ENCODE data around the gene GRXCR2.
"Not testable (repeated sequence)": the region's sequence is repeated elsewhere in the genome, so short reads cannot be mapped to it uniquely, and the experiment has no call there.

Gene GRXCR2

GRCh38 chr5:145841299-145841698 is 31.5 kb downstream of the GRXCR2 start:
- Histone ChIP-seq H4K91ac (ENCODE audit: low read depth, low read length) (no peak overlapping the region), H3K18ac (ENCODE audit: low read length) (no peak overlapping the region), H3K4me1 (ENCODE audit: control insufficient read depth in 1 of 2, insufficient read depth in 2 of 2, low read length in 2 of 2) (no peaks in the 10 kb centered on the region), H3K79me2 (ENCODE audit: control insufficient read depth, insufficient read depth, low read length, poor library complexity) (no peaks in the 10 kb centered on the region), H3K27ac (ENCODE audit: low read depth, low read length) (no peak overlapping the region), H3K14ac (ENCODE audit: low read length) (no peak overlapping the region), H2BK12ac (ENCODE audit: low read length) (no peak overlapping the region), H2AK5ac (ENCODE audit: low read length) (no peak overlapping the region), H4K12ac (ENCODE audit: low read depth, low read length) (no peak overlapping the region), H3K27me3 (ENCODE audit: insufficient read depth, low read length) (no peaks in the 10 kb centered on the region), H2AFZ (ENCODE audit: insufficient read depth, low read length, poor library complexity) (no peak overlapping the region), H2BK5ac (ENCODE audit: low read depth, low read length, poor library complexity) (no peak overlapping the region), H3K4ac (ENCODE audit: low read depth, low read length) (no peak overlapping the region), H3K9ac (ENCODE audit: low read length) (no peak overlapping the region), H2BK120ac (ENCODE audit: insufficient read depth, low read length, poor library complexity) (no peak overlapping the region), H3K79me1 (ENCODE audit: low read length) (no peaks in the 10 kb centered on the region), H3K36me3 (ENCODE audit: control insufficient read depth in 1 of 2, insufficient read depth in 2 of 2, low read length in 2 of 2) (no peaks in the 10 kb centered on the region), H3K4me3 (ENCODE audit: low read depth, low read length) (no peak overlapping the region), H3K23ac (ENCODE audit: low read length) (no peak overlapping the region), H3K4me2 (ENCODE audit: low read length) (no peak overlapping the region), H3K9me3 (ENCODE audit: insufficient read depth, low read depth, low read length) (no peaks in the 10 kb centered on the region), H4K8ac (ENCODE audit: low read depth, low read length) (no peak overlapping the region)
- no peak for DNase-seq

- Histone ChIP-seq H3K4me2 (ENCODE audit: low read length) (no peak overlapping the region), H3K9me3 (ENCODE audit: insufficient read depth, low read depth, low read length) (no peaks in the 10 kb centered on the region), H3K27me3 (ENCODE audit: insufficient read depth, low read length) (no peaks in the 10 kb centered on the region), H3K79me1 (ENCODE audit: low read length) (no peaks in the 10 kb centered on the region), H2AFZ (ENCODE audit: insufficient read depth, low read length, poor library complexity) (no peak overlapping the region), H3K79me2 (ENCODE audit: control insufficient read depth, insufficient read depth, low read length, poor library complexity) (peaks cover 3% of the 10 kb centered on the region), H3K4ac (ENCODE audit: low read depth, low read length) (no peak overlapping the region), H2BK5ac (ENCODE audit: low read depth, low read length, poor library complexity) (no peak overlapping the region), H3K36me3 (ENCODE audit: control insufficient read depth in 1 of 2, insufficient read depth in 2 of 2, low read length in 2 of 2) (no peaks in the 10 kb centered on the region), H3K9ac (ENCODE audit: low read length) (no peak overlapping the region), H3K14ac (ENCODE audit: low read length) (no peak overlapping the region), H2BK12ac (ENCODE audit: low read length) (no peak overlapping the region), H2BK120ac (ENCODE audit: insufficient read depth, low read length, poor library complexity) (no peak overlapping the region), H3K18ac (ENCODE audit: low read length) (no peak overlapping the region), H3K27ac (ENCODE audit: low read depth, low read length) (no peak overlapping the region), H3K23ac (ENCODE audit: low read length) (no peak overlapping the region), H4K12ac (ENCODE audit: low read depth, low read length) (no peak overlapping the region), H3K4me3 (ENCODE audit: low read depth, low read length) (no peak overlapping the region), H4K8ac (ENCODE audit: low read depth, low read length) (no peak overlapping the region), H4K91ac (ENCODE audit: low read depth, low read length) (no peak overlapping the region), H3K4me1 (ENCODE audit: control insufficient read depth in 1 of 2, insufficient read depth in 2 of 2, low read length in 2 of 2) (peaks cover 4 to 5% of the 10 kb centered on the region in 2 experiments), H2AK5ac (ENCODE audit: low read length) (no peak overlapping the region)
- DNase-seq = peak in 1 of 2 donors; percentile 19
- WGBS (ENCODE audit: extremely low coverage, insufficient coverage, insufficient read length) = no CpG with 5 or more reads among the region's 3 CpGs
Measured at GRCh38 chr5:145840458-145841132, 32.2 kb downstream of the GRXCR2 start.

GRCh38 chr5:145838276-145838675 is 34.5 kb downstream of the GRXCR2 start:
- Histone ChIP-seq H3K4me3 (ENCODE audit: low read depth, low read length) (no peak overlapping the region), H4K91ac (ENCODE audit: low read depth, low read length) (no peak overlapping the region), H2BK5ac (ENCODE audit: low read depth, low read length, poor library complexity) (no peak overlapping the region), H3K4me2 (ENCODE audit: low read length) (no peak overlapping the region), H3K4me1 (ENCODE audit: control insufficient read depth in 1 of 2, insufficient read depth in 2 of 2, low read length in 2 of 2) (peaks cover 5 to 7% of the 10 kb centered on the region in 2 experiments), H3K27me3 (ENCODE audit: insufficient read depth, low read length) (no peaks in the 10 kb centered on the region), H4K12ac (ENCODE audit: low read depth, low read length) (no peak overlapping the region), H2AFZ (ENCODE audit: insufficient read depth, low read length, poor library complexity) (no peak overlapping the region), H4K8ac (ENCODE audit: low read depth, low read length) (no peak overlapping the region), H3K79me2 (ENCODE audit: control insufficient read depth, insufficient read depth, low read length, poor library complexity) (peaks cover 4% of the 10 kb centered on the region), H2AK5ac (ENCODE audit: low read length) (no peak overlapping the region), H3K14ac (ENCODE audit: low read length) (no peak overlapping the region), H3K9ac (ENCODE audit: low read length) (no peak overlapping the region), H3K23ac (ENCODE audit: low read length) (no peak overlapping the region), H3K4ac (ENCODE audit: low read depth, low read length) (no peak overlapping the region), H2BK12ac (ENCODE audit: low read length) (no peak overlapping the region), H2BK120ac (ENCODE audit: insufficient read depth, low read length, poor library complexity) (no peak overlapping the region), H3K79me1 (ENCODE audit: low read length) (peaks cover 2% of the 10 kb centered on the region), H3K36me3 (ENCODE audit: control insufficient read depth in 1 of 2, insufficient read depth in 2 of 2, low read length in 2 of 2) (no peaks in the 10 kb centered on the region), H3K27ac (ENCODE audit: low read depth, low read length) (no peak overlapping the region), H3K9me3 (ENCODE audit: insufficient read depth, low read depth, low read length) (no peaks in the 10 kb centered on the region), H3K18ac (ENCODE audit: low read length) (no peak overlapping the region)
- WGBS (ENCODE audit: extremely low coverage, insufficient coverage, insufficient read length) = no CpG with 5 or more reads among the region's 6 CpGs
- no peak for DNase-seq

GRCh38 chr5:145836241-145836640 is 36.6 kb downstream of the GRXCR2 start:
- H4K8ac ChIP-seq (ENCODE audit: low read depth, low read length); H3K9me3 ChIP-seq (ENCODE audit: insufficient read depth, low read depth, low read length); H3K4me3 ChIP-seq (ENCODE audit: low read depth, low read length); H3K23ac ChIP-seq (ENCODE audit: low read length); H3K4ac ChIP-seq (ENCODE audit: low read depth, low read length); H3K79me2 ChIP-seq (ENCODE audit: control insufficient read depth, insufficient read depth, low read length, poor library complexity); H2BK12ac ChIP-seq (ENCODE audit: low read length); H3K14ac ChIP-seq (ENCODE audit: low read length); H2AFZ ChIP-seq (ENCODE audit: insufficient read depth, low read length, poor library complexity); H2BK120ac ChIP-seq (ENCODE audit: insufficient read depth, low read length, poor library complexity); H3K4me1 ChIP-seq (ENCODE audit: control insufficient read depth in 1 of 2, insufficient read depth in 2 of 2, low read length in 2 of 2); DNase-seq; H2AK5ac ChIP-seq (ENCODE audit: low read length); H3K18ac ChIP-seq (ENCODE audit: low read length); H2BK5ac ChIP-seq (ENCODE audit: low read depth, low read length, poor library complexity); H4K12ac ChIP-seq (ENCODE audit: low read depth, low read length); H3K79me1 ChIP-seq (ENCODE audit: low read length); H3K9ac ChIP-seq (ENCODE audit: low read length); H3K27ac ChIP-seq (ENCODE audit: low read depth, low read length); H4K91ac ChIP-seq (ENCODE audit: low read depth, low read length); H3K36me3 ChIP-seq (ENCODE audit: control insufficient read depth in 1 of 2, insufficient read depth in 2 of 2, low read length in 2 of 2); H3K27me3 ChIP-seq (ENCODE audit: insufficient read depth, low read length): not testable (repeated sequence)
- H3K4me2 ChIP-seq (ENCODE audit: low read length) = peak overlapping the region; percentile 92
- WGBS (ENCODE audit: extremely low coverage, insufficient coverage, insufficient read length) = no CpG with 5 or more reads among the region's 13 CpGs

Data from trophoblast cell (in vitro differentiated cells and primary cell).